ENCODE results near the gene ATF1.
A peak's percentile ranks its signal among the peaks of the same experiment; 100 is the strongest.
"Not testable (repeated sequence)": the region's sequence is repeated elsewhere in the genome, so short reads cannot be mapped to it uniquely, and the experiment has no call there.

ATF1 gene

DNA sequence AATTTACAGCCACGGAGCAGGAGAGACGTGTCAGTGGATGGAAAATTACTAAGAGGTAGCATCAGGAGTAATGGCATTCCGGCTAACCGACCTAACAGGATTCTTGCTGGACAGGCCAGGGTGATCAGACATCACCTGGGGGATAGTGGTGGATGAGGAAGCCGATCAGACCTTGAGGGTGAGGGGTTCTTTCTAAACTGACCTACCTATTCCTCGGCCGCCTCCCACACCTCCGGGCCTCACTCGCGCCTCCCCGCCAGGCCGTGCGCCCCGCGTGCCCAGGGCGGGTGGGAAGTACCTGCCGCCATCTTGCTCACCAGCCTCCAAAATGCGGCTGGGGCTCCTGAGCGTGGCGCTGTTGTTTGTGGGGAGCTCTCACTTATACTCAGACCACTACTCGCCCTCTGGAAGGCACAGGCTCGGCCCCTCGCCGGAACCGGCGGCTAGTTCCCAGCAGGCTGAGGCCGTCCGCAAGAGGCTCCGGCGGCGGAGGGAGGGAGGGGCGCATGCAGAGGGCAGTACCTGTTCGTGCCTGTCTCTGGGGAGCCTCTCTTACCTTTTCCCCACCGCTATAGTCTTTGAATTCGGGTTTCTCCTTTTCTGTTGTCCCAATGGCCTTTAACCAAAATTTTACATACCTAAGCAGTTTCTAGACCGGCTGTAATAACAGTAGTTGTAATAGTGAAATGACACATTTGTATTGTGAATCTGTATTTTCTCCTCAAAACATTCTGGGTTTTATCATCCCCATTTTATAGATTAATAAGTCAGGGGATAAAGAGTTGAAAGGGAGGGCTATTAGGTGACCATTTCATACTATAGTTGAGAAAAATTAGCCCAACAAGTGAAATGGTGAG lies 79.0 kb downstream of the ATF1 start, which contains the start of gene TMPRSS12:
Gene TMPRSS12 (plus strand): TSS at position 290 of the 857 bp plus-strand sequence. CDS start 39 bp downstream, at position 329.
- H3K4me1 ChIP-seq (ENCODE audit: control insufficient read depth, insufficient read depth, low read length) = peaks cover 6% of the 10 kb centered on the region
- H3K9me3 ChIP-seq (ENCODE audit: control insufficient read depth, insufficient read depth, low read length) = no peaks in the 10 kb centered on the region
- H3K27me3 ChIP-seq (ENCODE audit: control insufficient read depth, insufficient read depth, low read length) = peaks cover 2% of the 10 kb centered on the region
- peak within 1 kb of the TSS; percentile 49 for H3K4me3 ChIP-seq (ENCODE audit: low read depth, low read length)
- no peak within 1 kb of the TSS for H3K9ac ChIP-seq (ENCODE audit: low read depth, low read length)
- no peaks in the 10 kb centered on the region for H3K36me3 ChIP-seq (ENCODE audit: control insufficient read depth, insufficient read depth, low read length)

DNA sequence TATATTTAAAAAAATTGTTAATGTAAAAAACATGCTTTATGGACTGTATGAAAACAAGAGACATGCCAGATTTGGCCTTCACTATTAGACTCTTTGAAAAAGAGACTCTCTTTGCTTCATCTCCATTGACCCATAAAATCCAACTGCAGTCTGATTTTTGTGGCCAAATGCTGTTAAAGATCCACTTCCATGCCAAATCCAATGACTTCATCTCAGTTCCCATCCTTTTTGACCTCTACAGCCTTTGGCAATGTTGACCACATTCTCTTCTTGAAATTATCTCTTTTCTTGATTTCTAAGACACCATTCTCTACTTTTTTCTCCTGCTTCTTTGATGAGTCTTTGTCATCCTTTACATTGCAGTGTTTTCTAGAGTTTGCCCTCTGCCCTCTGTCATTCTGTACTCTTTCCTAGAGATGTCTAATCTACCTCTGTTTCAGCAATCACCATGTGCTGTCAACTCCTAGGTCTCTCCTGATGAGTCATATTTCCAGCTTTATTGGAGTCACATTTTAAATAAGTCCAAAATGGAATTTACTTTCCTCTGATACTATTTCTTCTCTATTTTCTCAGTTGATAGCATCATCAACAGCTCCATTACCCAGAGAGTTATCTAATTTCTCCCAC lies 81.2 kb downstream of the ATF1 start:
- H3K27me3 ChIP-seq (ENCODE audit: control insufficient read depth, insufficient read depth, low read length) = peaks cover 2% of the 10 kb centered on the region
- H3K36me3 ChIP-seq (ENCODE audit: control insufficient read depth, insufficient read depth, low read length) = no peaks in the 10 kb centered on the region
- H3K4me1 ChIP-seq (ENCODE audit: control insufficient read depth, insufficient read depth, low read length) = peaks cover 6% of the 10 kb centered on the region
- H3K9me3 ChIP-seq (ENCODE audit: control insufficient read depth, insufficient read depth, low read length) = no peaks in the 10 kb centered on the region
- H3K4me3 ChIP-seq (ENCODE audit: low read depth, low read length) = no peak overlapping the region
- no peak overlapping the region for H3K9ac ChIP-seq (ENCODE audit: low read depth, low read length)

DNA sequence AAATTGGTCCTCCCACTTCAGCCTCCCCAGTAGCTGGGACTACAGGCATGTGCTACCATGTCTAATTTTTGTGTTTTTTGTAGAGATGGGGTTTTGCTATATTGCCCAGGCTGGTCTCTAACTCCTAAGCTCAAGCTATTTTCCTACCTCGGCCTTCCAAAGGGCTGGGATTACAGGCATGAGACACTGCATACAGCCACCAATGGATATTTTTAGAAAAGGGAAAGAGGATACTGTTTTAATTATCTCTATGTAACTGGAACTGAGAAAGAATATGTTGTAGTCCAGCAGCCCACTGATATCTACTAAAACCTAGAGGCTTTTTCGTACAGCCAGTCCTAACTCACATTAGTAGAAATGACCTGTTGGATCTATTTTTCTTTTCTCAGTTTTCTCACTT lies 85.1 kb downstream of the ATF1 start:
- no peaks in the 10 kb centered on the region for H3K27me3 ChIP-seq (ENCODE audit: control insufficient read depth, insufficient read depth, low read length)

DNA sequence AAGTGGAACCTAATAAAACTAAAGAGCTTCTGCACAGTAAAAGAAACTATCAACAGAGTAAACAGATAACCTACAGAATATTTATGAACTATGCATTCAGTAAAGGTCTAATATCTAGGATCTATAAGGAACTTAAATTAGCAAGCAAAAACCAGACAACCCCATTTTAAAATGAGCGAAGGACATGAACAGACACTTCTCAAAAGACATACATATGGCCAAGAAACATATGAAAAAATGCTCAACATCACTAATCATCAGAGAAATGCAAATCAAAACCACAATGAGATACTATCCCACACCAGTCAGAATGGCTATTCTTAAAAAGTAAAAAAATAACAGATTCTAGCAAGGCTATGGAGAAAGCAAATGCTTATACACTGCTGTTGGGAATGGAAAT lies 91.3 kb downstream of the ATF1 start:
- not testable (repeated sequence) for H3K4me1 ChIP-seq (ENCODE audit: control insufficient read depth, insufficient read depth, low read length); H3K36me3 ChIP-seq (ENCODE audit: control insufficient read depth, insufficient read depth, low read length); H3K9me3 ChIP-seq (ENCODE audit: control insufficient read depth, insufficient read depth, low read length); H3K4me3 ChIP-seq (ENCODE audit: low read depth, low read length); H3K27me3 ChIP-seq (ENCODE audit: control insufficient read depth, insufficient read depth, low read length); H3K9ac ChIP-seq (ENCODE audit: low read depth, low read length)

More for the DNA sequence above, 85.1 kb downstream of the ATF1 start:
- no peak overlapping the region for H3K9ac ChIP-seq (ENCODE audit: low read depth, low read length)
- H3K36me3 ChIP-seq (ENCODE audit: control insufficient read depth, insufficient read depth, low read length) = no peaks in the 10 kb centered on the region
- H3K9me3 ChIP-seq (ENCODE audit: control insufficient read depth, insufficient read depth, low read length) = no peaks in the 10 kb centered on the region
- H3K4me1 ChIP-seq (ENCODE audit: control insufficient read depth, insufficient read depth, low read length) = no peaks in the 10 kb centered on the region
- H3K4me3 ChIP-seq (ENCODE audit: low read depth, low read length) = no peak overlapping the region

DNA sequence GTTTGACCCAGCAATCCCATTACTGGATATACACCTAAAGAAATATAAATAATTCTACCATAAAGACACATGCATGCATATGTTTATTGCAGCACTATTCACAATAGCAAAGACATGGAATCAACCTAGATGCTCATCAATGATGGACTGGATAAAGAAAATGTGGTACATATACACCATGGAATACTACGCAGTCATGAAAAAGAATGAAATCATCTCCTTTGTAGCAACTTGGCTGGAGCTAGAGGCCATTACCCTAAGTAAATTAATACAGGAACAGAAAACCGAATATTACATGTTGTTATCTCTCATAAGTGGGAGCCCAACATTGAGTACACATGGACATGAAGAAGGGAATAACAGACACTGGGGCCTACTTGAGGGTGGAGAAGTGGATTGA lies 91.8 kb downstream of the ATF1 start:
- not testable (repeated sequence) for H3K4me1 ChIP-seq (ENCODE audit: control insufficient read depth, insufficient read depth, low read length); H3K9me3 ChIP-seq (ENCODE audit: control insufficient read depth, insufficient read depth, low read length); H3K9ac ChIP-seq (ENCODE audit: low read depth, low read length); H3K36me3 ChIP-seq (ENCODE audit: control insufficient read depth, insufficient read depth, low read length); H3K27me3 ChIP-seq (ENCODE audit: control insufficient read depth, insufficient read depth, low read length); H3K4me3 ChIP-seq (ENCODE audit: low read depth, low read length)

DNA sequence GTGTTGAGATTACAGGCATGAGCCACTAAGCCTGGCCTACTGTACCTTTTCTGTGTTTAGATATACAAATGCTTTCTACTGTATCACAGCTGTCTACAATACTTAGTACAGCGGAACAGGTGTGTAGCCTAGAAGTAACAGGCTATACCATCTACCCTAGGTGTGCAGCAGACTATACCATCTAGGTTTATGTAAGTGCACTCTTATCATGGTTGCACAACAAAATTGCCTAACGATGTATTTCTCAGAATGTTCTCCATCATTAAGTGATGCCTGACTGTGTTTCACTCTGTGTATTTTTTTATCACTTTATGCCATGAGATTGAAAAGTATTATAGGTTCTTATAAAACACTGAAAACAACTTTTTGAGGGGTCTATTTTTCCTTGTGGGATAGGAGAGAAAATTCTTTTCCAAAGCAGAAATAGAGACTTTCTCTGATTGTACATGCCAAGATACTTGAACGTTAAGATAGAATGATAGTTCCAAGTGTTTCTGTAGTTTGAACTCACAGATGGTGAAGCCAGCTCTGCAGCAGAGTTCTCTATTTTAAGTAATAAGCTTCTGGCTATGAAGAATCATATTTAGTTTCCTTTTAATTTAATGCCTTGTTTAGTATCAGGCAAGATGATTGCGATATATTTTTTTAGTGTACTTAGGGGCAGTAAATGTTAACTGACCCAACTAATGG lies 95.9 kb downstream of the ATF1 start:
- Histone ChIP-seq H3K27me3 (ENCODE audit: control insufficient read depth, insufficient read depth, low read length) (no peaks in the 10 kb centered on the region), H3K4me1 (ENCODE audit: control insufficient read depth, insufficient read depth, low read length) (no peaks in the 10 kb centered on the region), H3K9ac (ENCODE audit: low read depth, low read length) (no peak overlapping the region), H3K36me3 (ENCODE audit: control insufficient read depth, insufficient read depth, low read length) (no peaks in the 10 kb centered on the region), H3K4me3 (ENCODE audit: low read depth, low read length) (no peak overlapping the region), H3K9me3 (ENCODE audit: control insufficient read depth, insufficient read depth, low read length) (no peaks in the 10 kb centered on the region)

DNA sequence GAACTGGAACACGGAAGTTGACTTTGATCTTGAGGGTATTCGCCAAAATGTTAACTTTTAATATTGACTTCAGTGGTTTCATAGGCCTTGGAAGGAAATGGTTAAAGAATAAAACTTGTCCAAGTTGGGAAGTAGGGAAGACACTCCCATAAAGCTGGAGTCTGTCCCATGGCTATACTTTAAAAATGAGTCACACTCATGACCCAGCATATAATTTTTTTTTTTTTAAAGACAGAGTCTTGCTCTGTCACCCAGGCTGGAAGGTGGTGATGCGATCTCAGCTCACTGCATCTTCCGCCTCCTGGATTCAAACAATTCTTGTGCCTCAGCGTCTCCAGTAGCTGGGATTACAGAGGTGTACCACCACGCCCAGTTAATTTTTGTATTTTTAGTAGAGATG lies 98.4 kb downstream of the ATF1 start:
- Histone ChIP-seq H3K9ac (ENCODE audit: low read depth, low read length) (no peak overlapping the region), H3K36me3 (ENCODE audit: control insufficient read depth, insufficient read depth, low read length) (no peaks in the 10 kb centered on the region), H3K4me3 (ENCODE audit: low read depth, low read length) (no peak overlapping the region), H3K9me3 (ENCODE audit: control insufficient read depth, insufficient read depth, low read length) (peaks cover 4% of the 10 kb centered on the region), H3K4me1 (ENCODE audit: control insufficient read depth, insufficient read depth, low read length) (no peaks in the 10 kb centered on the region), H3K27me3 (ENCODE audit: control insufficient read depth, insufficient read depth, low read length) (no peaks in the 10 kb centered on the region)

DNA sequence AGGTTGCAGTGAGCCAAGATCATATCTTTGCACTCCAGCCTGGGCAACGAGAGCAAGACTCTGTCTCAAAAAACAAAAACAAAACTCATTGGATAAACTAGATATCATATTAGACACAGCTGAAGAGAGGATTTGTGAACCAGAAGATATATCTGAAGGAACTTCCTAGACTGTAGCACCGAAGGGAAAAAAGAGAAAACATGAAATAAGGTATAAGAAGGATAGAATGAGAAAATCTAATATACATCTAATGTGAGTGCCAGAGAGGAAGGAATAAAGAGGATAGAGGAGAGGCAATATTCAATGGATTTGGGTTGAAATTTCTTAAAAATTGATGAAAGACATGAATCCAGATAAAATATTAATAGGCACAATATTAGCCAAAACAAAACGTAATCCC lies 101.4 kb downstream of the ATF1 start:
- H3K4me3 ChIP-seq (ENCODE audit: low read depth, low read length) = no peak overlapping the region
- H3K4me1 ChIP-seq (ENCODE audit: control insufficient read depth, insufficient read depth, low read length) = no peaks in the 10 kb centered on the region
- H3K9me3 ChIP-seq (ENCODE audit: control insufficient read depth, insufficient read depth, low read length) = peaks cover 4% of the 10 kb centered on the region
- H3K9ac ChIP-seq (ENCODE audit: low read depth, low read length) = no peak overlapping the region
- H3K27me3 ChIP-seq (ENCODE audit: control insufficient read depth, insufficient read depth, low read length) = no peaks in the 10 kb centered on the region
- H3K36me3 ChIP-seq (ENCODE audit: control insufficient read depth, insufficient read depth, low read length) = no peaks in the 10 kb centered on the region

DNA sequence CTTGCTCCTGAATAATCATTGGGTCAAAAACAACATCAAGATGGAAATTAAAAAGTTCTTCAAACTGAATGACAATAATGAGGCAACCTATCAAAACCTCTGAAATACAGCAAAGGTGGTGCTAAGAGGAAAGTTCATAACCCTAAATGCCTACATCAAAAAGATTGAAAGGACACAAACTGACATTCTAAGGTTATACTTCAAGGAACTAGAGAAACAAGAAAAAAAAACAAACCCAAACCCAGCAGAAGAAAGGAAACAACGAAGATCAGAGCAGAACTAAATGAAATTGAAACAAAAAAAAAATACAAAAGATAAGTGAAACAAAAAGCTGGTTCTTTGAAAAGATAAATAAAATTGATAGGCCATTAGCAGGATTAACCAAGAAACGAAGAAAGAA lies 105.0 kb downstream of the ATF1 start:
- H3K27me3 ChIP-seq (ENCODE audit: control insufficient read depth, insufficient read depth, low read length); H3K36me3 ChIP-seq (ENCODE audit: control insufficient read depth, insufficient read depth, low read length); H3K4me1 ChIP-seq (ENCODE audit: control insufficient read depth, insufficient read depth, low read length): not testable (repeated sequence)

More for the DNA sequence above, 105.0 kb downstream of the ATF1 start:
- H3K9me3 ChIP-seq (ENCODE audit: control insufficient read depth, insufficient read depth, low read length); H3K4me3 ChIP-seq (ENCODE audit: low read depth, low read length); H3K9ac ChIP-seq (ENCODE audit: low read depth, low read length): not testable (repeated sequence)
